Adipose tissue (tissue), 3 donors: ENCODE measurements around the gene SLC35A3. TPM values are rescaled to one million over a fixed set of nuclear protein-coding genes. Genes with fewer than 3 reads are reported as not detected.
"Not testable (repeated sequence)": the region's sequence is repeated elsewhere in the genome, so short reads cannot be mapped to it uniquely, and the experiment has no call there.

Experiments used
- H3K27ac ChIP-seq: one replicate; pipeline ENCODE4 v1.5.1; 2013; ENCODE audit warnings: low read depth, low read length
- WGBS, 3 donors: extraction: QIAGEN DNeasy Blood & Tissue Kit; methylation state at CpG; one replicate each; pipeline ENCODE4 v1.1.7; 2013; 5-methylcytosine and 5-hydroxymethylcytosine counted together
- polyA plus RNA-seq, 3 donors: library from polyadenylated mRNA; stranded (reverse); fragments of 200-250 nt; gene quantifications; one replicate each; pipeline ENCODE4 v1.2.3, GENCODE V29; 2013
- donor health status: healthy with polysubstance abuse.
- donor health status: Bipolar disorder and iron deficiency.
- donor health status: healthy.

Gene SLC35A3
- polyA plus RNA-seq, result 1 to 10 TPM; 6.3 to 8.4 (median 6.6) TPM

DNA sequence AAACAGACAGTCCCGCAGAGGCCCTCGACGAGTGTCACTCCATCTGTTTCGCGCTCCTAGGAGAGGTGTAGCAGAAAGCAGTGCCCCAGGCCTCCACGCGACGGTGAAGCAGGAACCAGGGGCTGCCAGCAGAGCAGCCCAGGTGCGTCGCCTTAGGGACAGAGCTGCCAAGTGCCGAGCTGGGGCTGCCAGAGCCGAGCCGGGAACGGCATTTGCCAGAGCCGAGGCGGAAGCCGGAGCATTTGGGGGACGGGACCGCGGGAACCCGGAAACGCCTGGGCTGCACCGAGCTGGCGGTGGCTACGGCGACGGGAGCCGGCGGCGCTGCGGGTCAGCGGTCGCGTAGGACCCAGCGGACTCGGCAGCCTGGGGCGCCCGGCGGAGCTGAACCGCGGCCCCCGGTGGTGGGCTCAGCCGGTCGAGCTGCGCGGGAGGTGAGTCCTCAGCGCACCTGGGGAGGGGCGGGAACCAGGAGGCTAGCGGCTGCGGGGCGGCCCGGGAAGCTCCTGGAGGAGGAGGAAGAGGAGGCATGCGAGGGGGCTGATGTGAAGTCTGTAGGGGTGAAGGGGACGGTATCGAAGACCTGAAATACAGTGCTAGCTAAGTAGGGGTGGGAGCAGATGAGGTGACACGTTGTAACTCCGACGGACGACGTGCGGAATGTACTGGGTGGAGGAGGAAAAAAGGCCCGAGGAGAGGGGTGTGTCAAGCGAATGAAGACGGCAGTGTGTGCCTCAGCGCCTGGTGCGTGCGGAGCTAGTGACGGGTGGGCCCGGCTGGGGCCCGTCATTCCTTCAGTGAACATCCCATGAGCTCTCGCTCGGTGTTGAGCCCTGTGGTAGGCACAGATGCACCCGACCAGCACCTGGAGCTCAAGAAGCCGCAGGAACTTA is at the start of gene SLC35A3:
SLC35A3 (plus strand) TSS at position 268 of the 893 bp plus-strand sequence. CDS start 23,559 bp downstream, outside the sequence.
- no peak within 1 kb of the TSS for H3K27ac ChIP-seq
- WGBS, 3 donors, result 0 to 1% (median 1%) methylated on average over 73 to 74 of the region's 74 CpGs

DNA sequence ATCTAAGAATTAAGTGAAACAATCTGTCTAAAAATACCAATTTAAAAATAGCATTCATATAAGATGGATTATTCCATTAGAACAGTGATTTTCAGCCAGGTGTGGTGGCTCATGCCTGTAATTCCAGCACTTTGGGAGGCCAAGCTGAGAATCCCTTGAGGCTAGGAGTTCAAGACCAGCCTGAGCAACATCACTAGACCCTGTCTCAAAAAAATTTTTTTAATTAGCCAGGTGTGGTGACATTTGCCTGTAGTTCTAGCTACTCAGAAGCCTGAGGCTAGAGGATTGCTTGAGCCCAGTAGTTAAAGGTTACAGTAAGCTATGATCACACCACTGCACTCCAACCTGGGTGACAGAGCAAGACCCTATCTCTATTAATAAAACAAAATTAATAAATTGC is 35.0 kb upstream of the SLC35A3 start:
- no peak overlapping the region for H3K27ac ChIP-seq

DNA sequence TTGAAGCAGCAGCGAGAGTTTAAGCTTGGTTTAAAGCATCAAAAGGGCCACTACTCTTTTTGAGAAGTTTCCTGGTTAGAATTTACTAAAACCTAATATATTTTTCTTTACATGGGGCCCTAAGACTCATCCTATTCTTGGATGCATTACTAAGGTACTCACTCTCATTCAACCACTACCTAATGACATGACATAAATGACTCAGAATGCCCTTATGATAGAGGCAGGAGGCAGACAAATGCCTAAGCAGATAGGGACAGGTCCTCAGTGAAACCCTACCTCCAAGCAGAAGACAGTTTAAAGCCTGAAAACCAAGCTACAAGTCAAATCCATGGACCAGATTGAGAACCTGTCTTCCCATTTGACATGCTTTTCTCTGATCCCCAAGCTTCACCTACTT is 34.3 kb upstream of the SLC35A3 start:
- 83 to 94% (median 92%) methylated on average over 1 of the region's 1 CpG for WGBS, 3 donors
- no peak overlapping the region for H3K27ac ChIP-seq

DNA sequence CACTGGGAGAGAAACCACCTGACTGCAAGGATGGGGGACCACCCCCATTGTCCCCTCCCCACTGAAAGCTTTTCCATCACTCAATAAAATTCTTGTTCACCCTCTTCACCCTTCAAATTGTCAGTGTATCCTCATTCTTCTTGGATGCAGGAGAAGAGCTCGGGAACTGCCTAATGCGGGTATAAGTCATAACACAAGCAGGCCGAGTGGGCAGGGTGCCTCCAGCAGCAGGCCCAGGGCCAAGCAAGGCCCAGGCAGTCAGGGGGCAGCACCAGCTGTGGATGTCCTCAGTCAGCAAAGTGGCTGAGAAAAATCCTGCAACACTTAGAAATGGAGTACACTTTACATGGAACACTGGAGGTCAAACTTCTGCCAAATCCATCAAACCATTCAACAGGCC is 33.7 kb upstream of the SLC35A3 start:
- 95 to 98% (median 96%) methylated on average over 3 of the region's 3 CpGs for WGBS, 3 donors
- no peak overlapping the region for H3K27ac ChIP-seq

DNA sequence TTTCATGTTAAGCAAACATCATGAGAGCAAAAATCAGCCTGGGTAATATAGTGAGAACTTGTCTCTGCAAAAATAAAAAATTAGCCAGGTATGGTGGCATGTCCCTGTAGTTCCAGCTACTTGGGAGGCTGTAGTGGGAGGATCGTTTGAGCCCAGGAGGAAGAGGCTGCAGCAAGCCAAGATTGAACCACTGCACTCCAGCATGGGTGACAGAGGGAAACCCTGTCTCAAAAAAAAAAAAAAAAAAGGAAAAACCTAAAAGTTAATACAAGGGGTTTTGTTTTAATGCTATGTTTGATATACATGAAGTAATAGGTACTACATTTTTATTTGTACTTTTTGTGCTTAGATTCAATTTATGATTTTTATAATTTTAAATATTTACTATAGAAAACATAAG is 27.1 kb upstream of the SLC35A3 start:
- H3K27ac ChIP-seq, result no peak overlapping the region
- 75 to 90% (median 82%) methylated on average over 1 of the region's 1 CpG for WGBS, 3 donors

DNA sequence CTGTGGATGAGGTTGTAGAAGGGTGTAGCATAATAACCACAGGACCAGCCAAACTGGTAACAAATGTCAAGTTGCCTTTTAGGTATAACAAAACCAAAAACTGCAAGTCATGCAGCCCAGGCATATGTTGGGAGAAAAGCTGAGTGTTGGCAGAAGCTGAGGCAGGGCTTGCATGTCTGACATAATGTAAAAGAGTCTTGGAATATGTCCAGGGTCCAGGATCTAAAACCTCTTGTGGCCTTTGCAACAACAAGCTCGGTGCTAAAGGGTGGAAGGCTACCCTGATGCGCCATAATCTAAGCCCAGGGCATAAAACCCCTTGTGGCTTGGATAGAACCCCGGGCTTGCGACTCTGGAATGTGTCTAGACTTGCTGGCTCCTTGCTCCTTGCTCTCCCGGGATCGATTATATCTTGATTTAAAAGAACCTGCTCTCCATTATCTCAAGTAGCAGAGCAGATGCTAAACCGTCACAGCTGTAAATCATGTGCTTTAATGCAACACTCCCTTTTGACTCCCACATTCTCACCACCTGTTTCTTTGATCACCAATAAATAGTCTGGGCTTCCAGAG is 26.5 kb upstream of the SLC35A3 start:
- H3K27ac ChIP-seq, result no peak overlapping the region
- 29 to 47% (median 43%) methylated on average over 7 of the region's 7 CpGs for whole genome bisulfite sequencing, 3 donors

DNA sequence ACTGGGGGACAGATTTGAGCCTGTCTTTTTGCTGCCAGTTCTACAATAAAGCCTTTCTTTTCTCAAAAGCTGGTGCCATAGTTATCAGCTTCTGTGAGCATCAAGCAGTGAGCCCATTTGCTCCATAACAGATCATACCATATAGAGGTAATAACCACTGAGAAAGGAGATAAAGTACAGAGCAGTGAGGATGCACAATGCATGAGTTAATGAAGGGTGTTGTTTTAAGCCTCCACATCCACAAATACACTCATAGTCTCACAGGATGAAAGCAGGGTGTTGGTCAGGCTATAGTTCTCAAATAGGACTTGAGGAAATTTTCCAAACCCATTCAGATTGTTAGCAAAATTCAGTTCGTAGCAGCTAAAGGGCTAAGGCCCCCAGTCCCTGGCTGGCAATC is 25.6 kb upstream of the SLC35A3 start:
- WGBS, 3 donors, result 85 to 89% (median 86%) methylated on average over 1 of the region's 1 CpG
- no peak overlapping the region for H3K27ac ChIP-seq

DNA sequence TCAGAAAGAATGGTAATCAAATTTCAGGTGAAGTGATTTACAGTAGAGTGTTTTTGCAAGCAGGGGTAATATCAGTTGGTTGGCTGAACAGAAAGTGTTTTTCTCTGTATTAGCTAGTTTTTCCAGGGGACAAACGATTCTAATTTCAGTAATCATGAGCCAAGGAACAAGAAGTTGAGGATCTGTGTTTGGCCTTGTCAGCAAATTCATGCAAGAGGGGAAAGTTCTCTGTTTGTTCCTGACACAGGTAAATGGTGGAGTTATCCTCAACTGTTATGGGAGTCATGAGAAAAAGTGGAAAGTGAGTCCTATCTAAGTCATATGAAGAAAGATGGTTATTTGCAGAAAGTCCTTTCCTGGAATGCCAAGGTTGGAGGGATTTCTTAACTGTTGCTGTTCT is 24.6 kb upstream of the SLC35A3 start:
- H3K27ac ChIP-seq, result no peak overlapping the region
- 83 to 95% (median 84%) methylated on average over 1 of the region's 1 CpG for WGBS, 3 donors

DNA sequence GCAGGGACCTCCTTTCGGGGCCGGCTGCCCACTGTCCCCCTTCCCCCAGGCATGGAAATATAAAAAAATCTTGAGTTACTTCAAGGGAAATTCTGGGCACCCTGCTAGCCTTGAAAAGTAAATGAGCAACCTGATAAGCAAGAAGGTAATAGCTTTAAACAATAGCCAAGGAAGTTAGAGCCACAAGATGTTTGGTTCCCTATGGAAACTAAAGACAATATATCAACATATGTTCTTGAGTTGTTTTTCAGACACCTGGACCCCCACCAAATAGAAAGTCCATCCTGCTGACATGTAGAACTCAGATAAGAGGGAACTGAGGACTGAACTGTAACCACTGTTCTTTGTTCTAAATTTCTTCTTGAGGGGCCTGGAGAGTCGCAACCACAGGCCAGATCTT is 19.3 kb upstream of the SLC35A3 start:
- 49 to 84% (median 82%) methylated on average over 3 of the region's 3 CpGs for WGBS, 3 donors

DNA sequence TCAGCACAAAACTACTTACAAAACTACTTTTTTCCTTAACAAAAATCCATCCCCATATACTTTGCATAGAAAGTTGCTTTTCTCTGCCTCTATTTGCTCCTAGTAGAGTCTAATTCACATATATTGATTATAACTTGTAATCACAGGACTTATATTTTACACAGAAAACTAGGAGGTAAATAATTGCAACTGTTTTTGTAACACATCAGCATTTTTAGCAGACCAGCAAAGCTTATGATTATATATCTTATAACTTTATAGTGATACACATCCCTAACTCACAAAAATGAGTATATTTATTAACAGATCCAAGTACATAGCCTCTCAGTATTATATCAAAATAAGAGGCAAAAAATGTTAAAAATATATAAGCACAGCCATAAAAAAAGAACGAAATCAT is 17.3 kb upstream of the SLC35A3 start:
- WGBS, 3 donors, result 80 to 88% (median 86%) methylated on average over 1 of the region's 1 CpG
- no peak overlapping the region for H3K27ac ChIP-seq

More for the DNA sequence above, 19.3 kb upstream of the SLC35A3 start:
- no peak overlapping the region for H3K27ac ChIP-seq

DNA sequence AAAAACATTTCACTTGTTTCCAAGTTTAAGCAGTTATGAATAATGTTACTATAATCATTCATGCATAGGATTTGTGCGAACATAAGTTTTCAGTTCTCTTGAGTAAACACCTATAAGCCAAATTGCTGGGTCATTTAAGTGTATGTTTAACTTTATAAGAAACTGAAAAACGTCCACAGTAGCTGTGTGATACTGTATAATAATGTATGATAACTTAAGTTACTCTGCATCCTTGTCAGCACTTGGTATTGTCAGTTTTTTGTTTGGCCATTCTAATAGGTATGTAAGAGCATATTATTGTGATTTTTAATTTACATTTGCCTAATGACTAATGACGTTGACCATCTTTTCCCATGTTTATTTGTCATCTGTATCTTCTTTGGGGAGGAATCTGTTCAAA is 14.4 kb upstream of the SLC35A3 start:
- WGBS, 3 donors, result 75 to 96% (median 90%) methylated on average over 3 of the region's 3 CpGs
- no peak overlapping the region for H3K27ac ChIP-seq

DNA sequence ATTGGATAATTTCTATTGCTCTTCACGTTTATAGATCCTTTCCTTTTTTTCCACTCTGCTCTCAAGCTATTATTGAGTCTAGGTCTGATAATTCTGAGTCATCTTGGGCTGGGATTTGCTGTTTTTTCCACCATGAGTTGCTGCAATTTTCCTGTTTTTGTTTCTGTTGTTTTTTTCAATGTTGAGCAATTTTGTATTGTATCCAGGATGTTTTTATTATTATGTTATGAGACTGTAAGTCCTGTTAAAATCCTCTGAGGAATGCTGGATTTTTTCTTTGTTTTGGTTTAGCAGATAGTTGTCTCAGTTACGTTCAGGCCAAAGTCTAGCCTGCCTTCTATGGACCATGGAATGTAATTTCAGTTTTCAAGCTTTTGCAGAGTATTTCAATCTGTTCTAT is 13.0 kb upstream of the SLC35A3 start:
- WGBS, 3 donors, result 32 to 51% (median 42%) methylated on average over 2 of the region's 2 CpGs
- H3K27ac ChIP-seq, result no peak overlapping the region

DNA sequence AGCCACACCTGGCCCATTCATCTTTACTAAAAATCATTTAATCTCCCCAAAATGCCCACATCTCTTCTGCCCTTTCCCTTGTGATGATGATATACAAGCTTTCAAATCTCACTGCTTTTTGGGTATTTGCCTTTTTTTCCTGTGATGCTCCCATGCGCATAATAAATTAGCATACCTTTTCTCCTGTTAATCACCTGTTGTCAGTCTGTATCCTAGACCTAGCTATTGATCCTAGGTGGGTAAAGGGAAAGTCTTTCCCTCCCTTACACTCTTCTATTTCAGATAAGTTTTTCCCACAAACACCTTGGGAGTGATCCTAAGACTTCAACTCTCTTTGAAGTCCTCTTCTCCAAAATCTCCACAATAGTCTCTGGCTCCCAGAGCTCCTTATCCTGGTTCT is 12.0 kb upstream of the SLC35A3 start:
- 96 to 100% (median 98%) methylated on average over 1 of the region's 1 CpG for WGBS, 3 donors
- no peak overlapping the region for H3K27ac ChIP-seq

DNA sequence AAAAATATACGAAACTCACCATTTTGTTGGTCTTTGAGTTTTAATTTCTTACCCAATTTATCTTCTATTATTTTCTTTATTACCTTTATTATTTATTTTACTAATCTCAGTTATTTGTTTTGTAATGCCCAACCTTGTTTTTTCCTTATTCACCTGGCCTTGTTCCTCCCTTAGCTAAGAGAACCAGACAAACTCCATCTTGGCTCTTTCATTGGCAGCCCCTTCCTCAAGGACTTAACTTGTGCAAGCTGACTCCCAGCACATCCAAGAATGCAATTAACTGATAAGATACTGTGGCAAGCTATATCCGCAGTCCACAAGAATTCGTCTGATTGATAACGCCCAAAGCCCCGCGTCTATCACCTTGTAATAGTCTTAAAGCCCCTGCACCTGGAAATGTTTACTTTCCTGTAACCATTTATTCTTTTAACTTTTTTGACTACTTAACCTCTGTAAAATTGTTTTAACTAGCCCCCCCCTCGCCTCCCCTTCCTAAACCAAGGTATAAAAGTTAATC is 10.5 kb upstream of the SLC35A3 start:
- H3K27ac ChIP-seq, result not testable (repeated sequence)
- 25 to 67% (median 53%) methylated on average over 7 of the region's 7 CpGs for WGBS, 3 donors

DNA sequence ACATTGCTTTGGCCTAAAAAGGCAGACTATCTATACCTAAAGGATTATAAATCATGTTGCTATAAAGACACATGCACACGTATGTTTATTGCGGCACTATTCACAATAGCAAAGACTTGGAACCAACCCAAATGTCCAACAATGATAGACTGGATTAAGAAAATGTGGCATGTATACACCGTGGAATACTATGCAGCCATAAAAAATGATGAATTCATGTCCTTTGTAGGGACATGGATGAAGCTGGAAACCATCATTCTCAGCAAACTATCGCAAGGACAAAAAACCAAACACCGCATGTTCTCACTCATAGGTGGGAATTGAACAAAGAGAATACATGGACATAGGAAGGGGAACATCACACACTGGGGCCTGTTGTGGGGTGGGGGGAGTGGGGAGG is 9.5 kb upstream of the SLC35A3 start:
- not testable (repeated sequence) for H3K27ac ChIP-seq
- 95 to 97% (median 95%) methylated on average over 4 to 5 of the region's 5 CpGs for WGBS, 3 donors

DNA sequence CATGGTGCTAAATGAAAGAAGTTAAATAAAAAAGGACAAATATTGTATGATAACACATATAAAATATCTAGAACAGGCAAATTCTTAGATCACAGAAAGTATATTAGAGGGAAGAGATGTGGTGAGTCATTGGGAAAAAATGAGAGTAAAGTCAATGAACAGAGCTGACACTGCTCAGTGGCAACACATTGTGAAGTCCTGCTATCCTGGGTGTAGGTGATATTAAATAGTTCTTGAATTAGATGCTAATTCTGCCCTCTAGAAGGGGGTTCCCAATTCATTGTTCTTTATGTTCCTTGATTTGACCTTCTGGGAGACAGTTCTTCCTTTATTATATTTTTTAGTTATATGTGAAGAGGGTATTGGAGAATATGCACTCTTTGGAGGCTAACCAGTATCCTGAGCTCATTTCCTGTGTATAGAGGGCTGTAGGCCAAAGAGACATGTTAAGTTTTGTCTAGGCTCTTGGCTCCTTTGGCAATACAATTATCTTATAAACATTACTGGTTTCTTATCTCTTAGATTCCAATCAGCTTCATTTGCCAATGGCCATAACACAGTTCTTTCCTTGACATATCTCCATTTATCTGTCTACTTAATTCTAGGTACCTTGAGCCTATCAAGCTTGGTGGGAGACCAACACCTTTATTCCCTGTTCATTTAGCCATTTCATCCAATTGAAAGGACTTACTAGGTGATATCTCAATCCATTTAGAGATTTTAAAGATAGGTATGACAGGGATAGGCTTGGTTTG is 6.6 kb upstream of the SLC35A3 start:
- no peak overlapping the region for H3K27ac ChIP-seq

DNA sequence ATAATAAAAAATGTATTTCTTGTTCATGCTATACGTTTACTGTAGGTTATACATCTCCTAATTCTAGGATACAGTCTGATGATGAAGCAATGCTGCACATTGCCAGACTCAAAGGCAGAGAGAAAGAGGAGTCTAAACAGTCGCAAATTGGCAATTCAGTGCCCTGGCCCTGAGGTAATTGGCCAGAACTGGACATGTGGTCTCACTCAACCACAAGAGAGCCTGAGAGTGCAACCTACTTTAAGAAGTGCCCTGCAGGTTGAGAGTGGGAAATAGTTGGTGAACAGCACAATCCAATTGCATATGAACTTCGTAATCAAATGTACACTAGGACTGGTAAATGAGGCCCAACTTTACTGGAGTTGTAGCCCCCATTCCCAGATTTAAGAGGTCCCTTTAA is 5.0 kb upstream of the SLC35A3 start:
- H3K27ac ChIP-seq, result no peak overlapping the region
- WGBS, 3 donors, result 83 to 92% (median 84%) methylated on average over 3 of the region's 3 CpGs

DNA sequence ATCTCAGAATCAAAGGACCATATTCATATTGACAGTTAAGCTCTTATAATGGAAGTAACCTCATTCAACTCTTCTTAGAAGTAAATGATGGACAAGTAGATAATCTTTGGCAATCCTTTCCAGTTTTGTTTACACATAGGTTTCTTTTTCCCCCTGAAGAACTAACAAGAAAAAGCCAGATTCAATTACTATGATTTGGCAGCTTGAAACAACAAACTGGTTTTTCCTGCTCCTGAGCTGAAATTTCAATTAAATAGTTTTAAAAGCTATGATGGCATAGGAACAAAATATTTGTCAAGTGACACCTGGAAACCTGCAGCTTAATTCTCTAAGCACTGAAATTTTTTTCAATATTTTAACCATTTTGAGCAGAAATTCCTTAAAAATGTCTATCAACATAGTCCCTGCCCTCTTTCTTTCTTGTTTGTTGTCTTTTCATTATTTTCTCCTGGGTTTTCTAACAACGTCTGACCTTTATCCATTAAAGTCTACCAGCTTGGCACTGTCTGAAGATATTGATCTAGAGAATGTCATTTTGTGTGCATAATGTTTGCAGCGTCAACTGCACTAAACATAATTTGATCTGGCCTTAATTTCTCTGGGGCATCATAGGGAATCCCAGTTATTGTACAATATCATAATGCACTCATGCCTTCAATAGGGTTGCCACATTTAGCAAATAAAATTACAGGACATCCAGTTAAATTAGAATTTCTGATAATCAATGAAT is 4.0 kb upstream of the SLC35A3 start:
- WGBS, 3 donors, result 30 to 81% (median 77%) methylated on average over 2 of the region's 2 CpGs
- no peak overlapping the region for H3K27ac ChIP-seq

DNA sequence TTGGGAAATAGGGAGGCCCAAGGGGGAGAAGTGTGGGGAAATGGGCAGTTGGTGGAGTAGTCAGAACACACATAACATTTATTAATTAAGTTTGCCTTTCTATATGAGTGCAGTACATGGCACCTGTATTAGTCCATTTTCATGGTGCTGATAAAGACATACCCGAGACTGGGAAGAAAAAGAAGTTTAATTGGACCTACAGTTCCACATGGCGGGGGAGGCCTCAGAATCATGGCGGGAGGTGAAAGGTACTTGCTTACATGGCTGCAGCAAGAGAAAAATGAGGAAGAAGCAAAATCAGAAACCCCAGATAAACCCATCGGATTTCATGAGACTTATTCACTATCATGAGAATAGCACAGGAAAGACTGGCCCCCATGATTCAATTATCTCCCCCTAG is 1.6 kb upstream of the SLC35A3 start:
- 92 to 96% (median 95%) methylated on average over 2 to 4 of the region's 4 CpGs for WGBS, 3 donors

More for the DNA sequence above, 1.6 kb upstream of the SLC35A3 start:
- H3K27ac ChIP-seq, result no peak overlapping the region
